ENCODE data around the gene CEP128. TPM values are rescaled to one million over a fixed set of nuclear protein-coding genes. Genes with fewer than 3 reads are reported as not detected.

The CEP128 gene
- 17.6 and 18.8 TPM in 2 replicates for total RNA-seq (2014; rRNA removed; shearing (Covaris generic))
- polyA plus RNA-seq (2016; fragmentation: Nextera tagmentation; extraction: Ambion mirVana): 5.9 and 7.6 TPM in 2 replicates
- long read RNA-seq, partial matches to known transcripts: 9 of 12 reads
- long read RNA-seq, other reads (novel, unspliced or antisense): 3 of 12 reads

DNA sequence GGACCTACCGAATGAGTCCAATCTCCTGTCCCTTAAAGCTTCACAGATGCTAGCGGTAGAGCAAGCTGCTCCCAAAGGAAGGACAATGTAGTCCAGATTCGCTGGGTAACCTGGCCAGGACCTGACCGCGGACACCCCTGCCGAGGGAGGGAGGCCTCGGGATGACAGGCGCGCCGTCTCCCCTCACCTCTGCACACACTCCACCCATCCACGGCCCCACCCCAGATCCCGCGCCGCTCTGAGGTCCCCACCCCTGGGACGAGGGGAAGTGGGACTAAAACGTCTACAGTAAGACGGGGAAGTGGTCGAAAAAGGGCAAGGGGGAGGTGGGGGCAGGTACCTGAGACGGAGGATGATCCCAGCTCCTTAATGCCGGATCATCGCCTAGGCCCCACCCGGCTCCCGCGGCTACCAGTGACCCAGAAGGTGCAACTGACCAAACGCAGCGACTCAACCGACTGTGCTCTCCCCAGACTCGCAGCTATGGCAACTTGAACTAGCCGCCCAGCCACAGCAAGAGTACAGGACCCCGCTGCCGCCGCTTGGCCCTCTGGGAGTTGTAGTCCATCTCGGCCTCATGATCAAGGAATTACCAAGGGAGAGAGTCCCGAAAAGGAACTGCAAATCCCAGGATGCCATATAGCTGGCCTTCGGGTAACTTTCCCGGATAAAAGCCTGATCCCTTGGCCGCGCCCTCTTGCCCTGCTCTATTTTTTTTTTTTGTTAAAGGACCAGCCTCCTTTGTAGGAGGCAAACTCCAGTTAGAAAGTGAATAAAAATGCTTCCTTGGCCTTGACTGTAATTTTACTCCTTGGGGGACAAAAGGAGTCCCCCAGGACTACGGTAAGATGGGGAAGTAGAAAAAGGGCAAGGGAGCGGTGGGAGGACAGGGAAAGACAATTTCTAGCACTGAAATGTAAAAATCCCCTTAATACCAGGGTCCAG lies at the start of gene CEP128:
CEP128 (minus strand) TSS at position 498 of the 945 bp plus-strand sequence.
- H3K27ac ChIP-seq (ENCODE audit: low read depth): no peak within 1 kb of the TSS

More for the DNA sequence above, at the start of gene CEP128:
- peak; percentile 99 for DNase-seq (ENCODE audit: low spot score)
- Histone ChIP-seq H3K36me3 (ENCODE audit: insufficient read depth) (no peaks in the 10 kb centered on the region), H3F3A (replicated peaks; ENCODE audit: low read depth) (0 out of 2 replicates have a peak, but pooled peaks cover 3% of the 10 kb centered on the region), H3K27me3 (ENCODE audit: insufficient read depth) (no peaks in the 10 kb centered on the region), H3K4me3 (peak within 1 kb of the TSS; percentile 69), H3K4me1 (ENCODE audit: insufficient read depth) (peaks cover 6% of the 10 kb centered on the region; the same call in 1 of the 2 replicates), H3K4me2 (peak within 1 kb of the TSS; percentile 94), H2AFZ (peak within 1 kb of the TSS; percentile 61), H3K79me2 (replicated peaks; ENCODE audit: insufficient read depth) (peaks cover 13% of the 10 kb centered on the region), H4K20me1 (replicated peaks; ENCODE audit: insufficient read depth) (no peaks in the 10 kb centered on the region), H3K9me2 (ENCODE audit: insufficient read depth) (no peaks in the 10 kb centered on the region)
- peak; percentile 99 for ATAC-seq
- Mint-ChIP-seq H3K27me3 (ENCODE audit: insufficient read depth, low read depth, poor library complexity) (no peaks in the 10 kb centered on the region), H3K4me1 (peaks cover 7% of the 10 kb centered on the region; the same call in 2 of the 3 replicates), H3K9me3 (no peaks in the 10 kb centered on the region), H3K36me3 (ENCODE audit: low read depth) (no peaks in the 10 kb centered on the region), H3K27ac (peak within 1 kb of the TSS; percentile 96), H3K4me3 (peak within 1 kb of the TSS; percentile 95)
- TF ChIP-seq, protein P1, sequence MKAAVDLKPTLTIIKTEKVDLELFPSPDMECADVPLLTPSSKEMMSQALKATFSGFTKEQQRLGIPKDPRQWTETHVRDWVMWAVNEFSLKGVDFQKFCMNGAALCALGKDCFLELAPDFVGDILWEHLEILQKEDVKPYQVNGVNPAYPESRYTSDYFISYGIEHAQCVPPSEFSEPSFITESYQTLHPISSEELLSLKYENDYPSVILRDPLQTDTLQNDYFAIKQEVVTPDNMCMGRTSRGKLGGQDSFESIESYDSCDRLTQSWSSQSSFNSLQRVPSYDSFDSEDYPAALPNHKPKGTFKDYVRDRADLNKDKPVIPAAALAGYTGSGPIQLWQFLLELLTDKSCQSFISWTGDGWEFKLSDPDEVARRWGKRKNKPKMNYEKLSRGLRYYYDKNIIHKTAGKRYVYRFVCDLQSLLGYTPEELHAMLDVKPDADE (IDR thresholded peaks at IDR 0.05): peak; percentile 88
- TF ChIP-seq CREB1 (CRISPR knock-in tag; IDR thresholded peaks at IDR 0.05; ENCODE audit: low read depth) (peak; percentile 8; the same call in 1 of the 2 replicates), JUNB (IDR thresholded peaks at IDR 0.05; ENCODE audit: unreplicated experiment) (no peak), CTCF (conservative IDR thresholded peaks at IDR 0.05; ENCODE audit: low read depth in 2 of 2) (no peak), ZNF331 (CRISPR knock-in tag; IDR thresholded peaks at IDR 0.05; ENCODE audit: low read depth) (no peak), POLR2AphosphoS5 (IDR thresholded peaks at IDR 0.05; ENCODE audit: low read depth) (peak; percentile 83), STAT1 (IDR thresholded peaks at IDR 0.05; ENCODE audit: unreplicated experiment) (no peak)
- TF ChIP-seq, protein P2, sequence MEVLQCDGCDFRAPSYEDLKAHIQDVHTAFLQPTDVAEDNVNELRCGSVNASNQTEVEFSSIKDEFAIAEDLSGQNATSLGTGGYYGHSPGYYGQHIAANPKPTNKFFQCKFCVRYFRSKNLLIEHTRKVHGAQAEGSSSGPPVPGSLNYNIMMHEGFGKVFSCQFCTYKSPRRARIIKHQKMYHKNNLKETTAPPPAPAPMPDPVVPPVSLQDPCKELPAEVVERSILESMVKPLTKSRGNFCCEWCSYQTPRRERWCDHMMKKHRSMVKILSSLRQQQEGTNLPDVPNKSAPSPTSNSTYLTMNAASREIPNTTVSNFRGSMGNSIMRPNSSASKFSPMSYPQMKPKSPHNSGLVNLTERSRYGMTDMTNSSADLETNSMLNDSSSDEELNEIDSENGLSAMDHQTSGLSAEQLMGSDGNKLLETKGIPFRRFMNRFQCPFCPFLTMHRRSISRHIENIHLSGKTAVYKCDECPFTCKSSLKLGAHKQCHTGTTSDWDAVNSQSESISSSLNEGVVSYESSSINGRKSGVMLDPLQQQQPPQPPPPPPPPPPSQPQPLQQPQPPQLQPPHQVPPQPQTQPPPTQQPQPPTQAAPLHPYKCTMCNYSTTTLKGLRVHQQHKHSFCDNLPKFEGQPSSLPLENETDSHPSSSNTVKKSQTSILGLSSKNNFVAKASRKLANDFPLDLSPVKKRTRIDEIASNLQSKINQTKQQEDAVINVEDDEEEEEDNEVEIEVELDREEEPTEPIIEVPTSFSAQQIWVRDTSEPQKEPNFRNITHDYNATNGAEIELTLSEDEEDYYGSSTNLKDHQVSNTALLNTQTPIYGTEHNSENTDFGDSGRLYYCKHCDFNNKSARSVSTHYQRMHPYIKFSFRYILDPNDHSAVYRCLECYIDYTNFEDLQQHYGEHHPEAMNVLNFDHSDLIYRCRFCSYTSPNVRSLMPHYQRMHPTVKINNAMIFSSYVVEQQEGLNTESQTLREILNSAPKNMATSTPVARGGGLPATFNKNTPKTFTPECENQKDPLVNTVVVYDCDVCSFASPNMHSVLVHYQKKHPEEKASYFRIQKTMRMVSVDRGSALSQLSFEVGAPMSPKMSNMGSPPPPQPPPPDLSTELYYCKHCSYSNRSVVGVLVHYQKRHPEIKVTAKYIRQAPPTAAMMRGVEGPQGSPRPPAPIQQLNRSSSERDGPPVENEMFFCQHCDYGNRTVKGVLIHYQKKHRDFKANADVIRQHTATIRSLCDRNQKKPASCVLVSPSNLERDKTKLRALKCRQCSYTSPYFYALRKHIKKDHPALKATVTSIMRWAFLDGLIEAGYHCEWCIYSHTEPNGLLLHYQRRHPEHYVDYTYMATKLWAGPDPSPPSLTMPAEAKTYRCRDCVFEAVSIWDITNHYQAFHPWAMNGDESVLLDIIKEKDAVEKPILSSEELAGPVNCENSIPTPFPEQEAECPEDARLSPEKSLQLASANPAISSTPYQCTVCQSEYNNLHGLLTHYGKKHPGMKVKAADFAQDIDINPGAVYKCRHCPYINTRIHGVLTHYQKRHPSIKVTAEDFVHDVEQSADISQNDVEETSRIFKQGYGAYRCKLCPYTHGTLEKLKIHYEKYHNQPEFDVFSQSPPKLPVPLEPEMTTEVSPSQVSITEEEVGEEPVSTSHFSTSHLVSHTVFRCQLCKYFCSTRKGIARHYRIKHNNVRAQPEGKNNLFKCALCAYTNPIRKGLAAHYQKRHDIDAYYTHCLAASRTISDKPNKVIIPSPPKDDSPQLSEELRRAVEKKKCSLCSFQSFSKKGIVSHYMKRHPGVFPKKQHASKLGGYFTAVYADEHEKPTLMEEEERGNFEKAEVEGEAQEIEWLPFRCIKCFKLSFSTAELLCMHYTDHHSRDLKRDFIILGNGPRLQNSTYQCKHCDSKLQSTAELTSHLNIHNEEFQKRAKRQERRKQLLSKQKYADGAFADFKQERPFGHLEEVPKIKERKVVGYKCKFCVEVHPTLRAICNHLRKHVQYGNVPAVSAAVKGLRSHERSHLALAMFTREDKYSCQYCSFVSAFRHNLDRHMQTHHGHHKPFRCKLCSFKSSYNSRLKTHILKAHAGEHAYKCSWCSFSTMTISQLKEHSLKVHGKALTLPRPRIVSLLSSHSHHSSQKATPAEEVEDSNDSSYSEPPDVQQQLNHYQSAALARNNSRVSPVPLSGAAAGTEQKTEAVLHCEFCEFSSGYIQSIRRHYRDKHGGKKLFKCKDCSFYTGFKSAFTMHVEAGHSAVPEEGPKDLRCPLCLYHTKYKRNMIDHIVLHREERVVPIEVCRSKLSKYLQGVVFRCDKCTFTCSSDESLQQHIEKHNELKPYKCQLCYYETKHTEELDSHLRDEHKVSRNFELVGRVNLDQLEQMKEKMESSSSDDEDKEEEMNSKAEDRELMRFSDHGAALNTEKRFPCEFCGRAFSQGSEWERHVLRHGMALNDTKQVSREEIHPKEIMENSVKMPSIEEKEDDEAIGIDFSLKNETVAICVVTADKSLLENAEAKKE (CRISPR knock-in tag; IDR thresholded peaks at IDR 0.05): no peak
